GM18867 (cell line): Measurements from ENCODE around the gene ZNF862.

ENCODE experiments used
- ATAC-seq: cut with Tn5 transposase; IDR thresholded peaks from one replicate; pipeline ENCODE4 v1.9.1; 2021; ENCODE audit warnings: mild to moderate bottlenecking, moderate library complexity; ENCODE audit not compliant: unreplicated experiment

ZNF862 gene

DNA sequence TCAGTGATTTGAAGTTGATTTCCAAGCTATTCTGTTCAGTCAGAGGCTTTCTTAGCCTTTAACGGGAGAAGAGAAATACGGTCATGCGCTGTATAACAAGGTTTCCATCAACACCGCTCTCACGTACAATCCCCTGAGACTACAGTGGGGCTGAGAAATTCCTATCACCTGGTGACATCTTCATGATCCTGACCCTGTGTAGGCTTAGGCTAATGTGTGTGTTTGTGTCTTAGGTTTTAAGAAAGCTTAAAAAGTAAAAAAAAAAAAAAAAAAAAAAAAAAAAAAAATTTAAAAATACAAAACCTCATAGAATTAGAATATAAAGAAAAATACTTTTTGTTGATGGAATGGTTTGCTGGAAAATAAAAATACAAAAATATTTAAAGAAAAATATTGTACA lies 1.8 kb downstream of the ZNF862 start:
- ATAC-seq, result no peak

DNA sequence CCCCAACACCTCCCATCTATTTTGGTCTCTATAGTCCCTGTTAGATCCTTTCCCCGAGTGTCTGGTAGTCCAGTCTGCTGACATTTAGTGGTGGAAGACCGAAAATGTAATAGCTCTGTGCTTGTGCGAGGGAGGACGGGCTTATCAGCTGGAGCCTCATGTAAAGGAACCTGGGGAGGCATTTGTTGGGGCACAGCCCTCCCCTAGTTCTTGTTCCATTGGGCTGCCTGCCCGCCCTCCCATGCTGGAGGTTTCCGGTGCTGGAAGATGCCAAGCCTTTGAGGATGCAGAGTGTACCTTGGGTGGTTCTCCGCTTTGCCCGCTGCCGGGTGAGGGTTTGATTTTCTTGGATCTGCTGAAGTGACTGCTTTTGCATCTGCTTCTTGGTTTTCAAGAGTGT lies 5.4 kb downstream of the ZNF862 start:
- no peak for ATAC-seq

DNA sequence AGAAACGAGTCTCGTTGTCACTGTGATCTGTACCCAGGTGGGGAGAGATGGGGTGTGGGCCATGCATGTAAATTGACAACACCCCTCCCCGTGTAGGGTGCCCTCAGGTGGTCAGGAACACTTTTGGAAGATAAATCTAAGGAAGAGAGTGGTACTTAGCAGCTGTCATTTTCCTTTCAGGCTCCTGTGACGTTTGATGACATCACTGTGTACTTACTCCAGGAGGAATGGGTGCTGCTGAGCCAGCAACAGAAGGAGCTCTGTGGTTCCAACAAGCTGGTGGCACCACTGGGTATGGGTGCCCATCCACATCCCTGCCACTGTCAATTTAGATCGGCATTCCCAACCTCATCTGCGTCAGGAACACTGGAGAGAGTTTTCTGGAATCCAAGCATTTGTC lies 6.3 kb downstream of the ZNF862 start:
- ATAC-seq, result no peak

DNA sequence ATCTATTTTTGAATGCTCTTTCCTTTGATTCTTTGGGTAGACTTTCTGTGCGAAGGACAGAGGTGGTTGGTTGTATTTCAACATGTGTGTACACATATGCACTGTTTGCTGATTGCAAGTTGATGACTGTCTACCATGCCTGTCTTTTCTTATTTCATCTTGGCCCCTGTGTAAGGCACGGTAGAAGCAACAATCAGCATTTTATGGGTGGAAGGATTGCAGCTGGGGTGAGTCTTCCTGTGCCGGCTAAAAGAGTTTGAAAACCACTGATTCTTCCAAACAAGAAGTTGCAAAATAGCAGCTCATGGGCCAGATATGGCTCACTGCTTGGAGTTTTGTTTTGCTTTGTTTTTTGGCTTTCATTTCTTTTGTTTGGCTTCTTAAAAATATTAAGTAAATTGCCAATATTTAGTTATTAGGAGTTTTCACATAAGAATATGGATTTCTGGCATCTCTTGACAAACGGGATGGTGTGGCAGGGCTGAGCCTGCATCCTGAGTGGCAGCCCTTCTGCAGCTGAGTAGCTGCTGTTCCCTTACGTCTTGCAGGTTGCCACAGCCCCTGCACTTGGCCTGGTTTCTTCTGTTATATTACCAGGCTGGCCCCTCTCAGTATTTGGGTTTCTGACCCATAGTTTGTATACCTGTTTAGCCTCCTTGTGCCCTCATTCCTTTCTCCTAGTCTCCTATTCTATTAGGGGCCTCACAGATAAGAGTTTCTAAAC lies 7.2 kb downstream of the ZNF862 start:
- no peak for ATAC-seq

DNA sequence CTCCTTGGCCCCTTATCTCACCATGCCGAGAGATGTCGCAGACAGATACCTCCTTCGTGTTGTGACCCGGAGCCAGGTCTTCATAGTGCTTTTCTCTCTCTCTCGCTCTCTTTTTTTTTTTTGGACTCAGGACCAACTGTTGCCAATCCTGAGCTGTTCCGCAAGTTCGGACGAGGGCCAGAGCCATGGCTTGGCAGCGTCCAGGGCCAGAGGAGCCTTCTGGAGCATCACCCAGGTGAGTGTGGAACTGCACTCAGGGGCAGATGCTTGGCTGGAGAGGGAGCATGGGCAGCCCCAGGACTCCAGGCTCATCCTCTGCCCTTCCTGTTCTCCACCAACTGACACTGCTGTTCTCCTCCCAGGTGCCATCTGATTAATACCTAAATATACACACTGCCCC lies 7.8 kb downstream of the ZNF862 start:
- no peak for ATAC-seq

DNA sequence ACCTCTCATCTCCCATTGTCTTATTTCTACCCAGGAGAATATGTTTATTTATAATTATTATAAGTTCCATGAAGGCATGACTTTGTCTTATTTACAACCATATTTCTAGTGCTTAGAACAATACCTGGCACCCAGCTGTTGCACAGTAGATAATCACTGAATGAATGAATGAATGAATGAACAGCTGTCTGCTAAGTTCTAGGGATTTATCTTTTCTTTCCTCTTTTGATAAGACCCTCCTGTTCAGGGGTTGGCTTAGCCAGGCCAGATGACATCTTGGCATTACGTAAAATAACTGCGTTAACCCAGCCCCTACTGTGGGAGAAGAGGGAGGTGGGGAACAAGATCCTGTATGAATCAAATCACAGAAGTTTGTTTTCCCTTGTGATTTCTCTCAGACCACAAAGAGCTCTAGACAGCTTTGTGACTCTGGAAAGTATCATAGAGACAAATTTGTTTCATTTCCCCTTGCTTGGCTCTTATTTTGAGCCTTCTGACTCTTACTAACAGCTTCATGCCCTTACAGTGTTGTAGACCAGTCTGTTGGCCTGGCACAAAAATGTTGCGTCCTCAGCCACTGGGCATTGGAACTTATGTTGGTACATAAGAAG lies 8.4 kb downstream of the ZNF862 start:
- peak; percentile 68 for ATAC-seq

DNA sequence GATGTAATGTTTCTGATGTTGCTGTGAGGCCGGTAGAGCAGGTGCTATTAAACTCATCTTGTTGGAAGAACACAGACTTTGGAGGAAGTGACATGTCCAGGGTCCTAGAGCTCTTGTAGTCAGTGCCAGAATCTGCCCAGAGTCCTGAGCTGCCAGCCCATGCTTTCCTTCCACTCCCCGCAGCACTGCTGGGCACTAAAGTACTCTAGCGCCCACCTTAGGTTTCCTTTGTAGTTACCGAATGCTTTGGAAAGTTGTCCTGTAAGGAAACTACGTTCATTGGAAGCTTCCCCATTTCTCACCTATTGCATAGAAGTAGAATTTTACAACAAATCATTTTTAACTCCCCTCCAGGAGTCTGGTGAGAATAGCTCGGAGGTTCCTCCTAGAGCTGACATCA lies 11.0 kb downstream of the ZNF862 start:
- ATAC-seq, result no peak

DNA sequence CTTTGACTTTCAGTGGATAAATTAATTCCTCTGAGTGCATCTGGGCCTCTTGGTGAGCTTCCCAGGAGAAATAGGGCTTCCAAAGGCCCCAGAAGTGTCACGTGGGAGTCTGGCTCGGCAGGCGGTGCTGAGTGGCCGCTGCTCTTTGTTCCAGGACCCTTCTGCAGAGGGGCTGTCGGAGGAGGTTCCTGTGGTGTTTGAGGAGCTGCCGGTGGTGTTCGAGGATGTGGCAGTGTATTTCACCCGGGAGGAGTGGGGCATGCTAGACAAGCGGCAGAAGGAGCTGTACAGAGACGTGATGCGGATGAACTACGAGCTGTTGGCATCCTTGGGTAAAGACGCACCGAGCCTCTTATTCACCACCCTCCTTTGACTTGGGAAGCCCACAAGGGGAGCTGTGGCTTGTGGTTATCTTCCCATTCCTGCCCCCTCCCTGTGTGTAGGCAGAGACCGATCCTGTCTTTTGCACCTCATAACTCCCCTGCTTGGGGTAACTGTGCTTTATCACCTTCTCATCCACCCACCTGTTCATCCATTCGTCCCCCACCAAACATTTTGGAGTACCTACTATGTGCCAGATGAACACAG lies 11.9 kb downstream of the ZNF862 start:
- ATAC-seq, result no peak

DNA sequence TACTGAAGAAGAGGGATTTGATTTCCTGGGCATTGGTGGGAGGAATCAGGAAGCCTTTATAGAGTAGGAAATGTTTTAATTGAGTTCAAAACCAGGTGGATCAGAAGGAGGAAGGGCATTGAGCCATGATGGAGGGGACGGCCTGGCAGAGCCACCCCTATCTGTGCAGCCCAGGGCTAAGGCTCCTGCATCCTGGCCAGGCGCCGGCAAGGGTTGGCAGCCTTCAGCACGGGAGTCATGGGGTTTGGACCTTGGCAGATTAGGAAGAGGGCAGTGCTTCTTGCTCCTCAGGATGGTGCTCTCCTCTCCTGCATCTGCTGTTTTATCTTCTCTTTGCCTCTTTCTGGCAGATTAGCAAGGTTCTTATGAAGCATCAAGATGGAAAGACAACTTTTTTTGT lies 12.5 kb downstream of the ZNF862 start:
- ATAC-seq, result no peak

DNA sequence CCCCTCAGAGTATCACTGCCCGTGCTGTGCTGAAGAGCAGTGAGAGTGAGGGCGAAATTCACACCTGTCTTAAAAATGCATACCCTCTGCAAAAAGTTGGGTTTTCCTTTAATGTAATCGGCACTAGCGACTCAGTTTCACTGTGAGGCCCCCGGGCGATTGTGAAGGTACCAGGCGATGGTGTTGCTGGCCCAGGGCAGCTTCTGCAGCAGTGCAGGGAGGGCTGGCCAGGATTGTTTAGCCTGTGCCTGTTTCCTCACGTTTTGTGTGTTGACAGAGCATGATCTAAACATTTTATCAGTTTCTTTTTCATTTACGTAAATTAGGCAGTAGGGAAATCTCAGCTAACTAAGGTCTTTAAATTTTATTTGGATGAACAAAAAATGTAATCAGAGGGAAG lies 13.3 kb downstream of the ZNF862 start:
- no peak for ATAC-seq

DNA sequence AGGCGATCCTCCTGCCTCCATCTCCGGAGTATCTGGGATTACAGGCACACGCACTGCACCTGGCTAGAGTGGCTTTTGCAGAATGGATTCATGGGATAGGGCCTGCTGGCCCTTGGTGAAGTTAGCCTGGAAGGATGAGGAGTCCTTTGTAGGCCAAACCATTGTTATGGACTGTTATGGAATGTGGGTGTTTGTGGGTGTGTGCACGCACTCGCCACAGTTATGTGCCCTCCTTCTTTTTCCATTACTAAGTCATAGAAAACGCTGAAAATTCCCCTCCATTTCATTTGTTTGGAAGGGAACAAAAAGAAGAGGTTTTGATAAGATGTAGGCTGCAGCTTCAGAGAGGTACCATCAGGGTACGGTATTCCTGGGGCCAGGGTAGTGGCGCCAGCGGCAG lies 15.0 kb downstream of the ZNF862 start:
- no peak for ATAC-seq

DNA sequence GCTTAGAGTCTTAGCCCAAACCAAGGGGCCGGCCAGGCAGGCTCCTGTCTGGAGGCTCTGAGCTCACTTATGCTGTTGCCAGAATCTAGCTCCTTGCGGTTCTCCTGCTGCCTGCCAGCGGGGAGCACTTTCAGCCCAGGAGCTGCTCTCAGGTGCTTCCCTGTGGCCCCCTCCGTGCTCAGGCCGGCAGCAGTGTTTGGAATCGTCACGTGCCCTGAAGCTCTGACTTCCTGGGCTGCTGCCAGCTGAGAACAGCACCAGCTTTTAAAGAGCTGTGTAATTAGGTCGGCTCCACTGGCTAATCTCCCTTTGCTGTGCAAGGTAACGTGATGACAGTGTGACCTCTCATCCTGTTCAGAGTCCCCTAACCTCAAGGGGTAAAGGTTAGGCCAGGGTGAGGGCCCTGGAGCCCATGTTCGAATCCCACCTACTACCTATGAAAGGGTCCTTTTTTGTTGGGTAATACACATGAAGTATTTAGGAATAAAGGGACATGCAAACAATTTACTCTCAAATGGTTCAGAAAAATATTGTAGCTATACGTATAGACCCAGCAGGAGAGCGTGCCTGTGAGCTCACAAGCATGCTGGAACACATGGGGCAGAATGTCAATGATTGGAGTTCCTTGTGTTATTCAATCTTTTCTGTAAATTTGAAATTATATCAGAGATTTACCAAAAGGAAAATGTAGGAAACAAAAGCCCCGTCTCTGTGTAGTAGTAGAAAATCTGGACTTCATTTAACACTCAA lies 16.6 kb downstream of the ZNF862 start:
- no peak for ATAC-seq

DNA sequence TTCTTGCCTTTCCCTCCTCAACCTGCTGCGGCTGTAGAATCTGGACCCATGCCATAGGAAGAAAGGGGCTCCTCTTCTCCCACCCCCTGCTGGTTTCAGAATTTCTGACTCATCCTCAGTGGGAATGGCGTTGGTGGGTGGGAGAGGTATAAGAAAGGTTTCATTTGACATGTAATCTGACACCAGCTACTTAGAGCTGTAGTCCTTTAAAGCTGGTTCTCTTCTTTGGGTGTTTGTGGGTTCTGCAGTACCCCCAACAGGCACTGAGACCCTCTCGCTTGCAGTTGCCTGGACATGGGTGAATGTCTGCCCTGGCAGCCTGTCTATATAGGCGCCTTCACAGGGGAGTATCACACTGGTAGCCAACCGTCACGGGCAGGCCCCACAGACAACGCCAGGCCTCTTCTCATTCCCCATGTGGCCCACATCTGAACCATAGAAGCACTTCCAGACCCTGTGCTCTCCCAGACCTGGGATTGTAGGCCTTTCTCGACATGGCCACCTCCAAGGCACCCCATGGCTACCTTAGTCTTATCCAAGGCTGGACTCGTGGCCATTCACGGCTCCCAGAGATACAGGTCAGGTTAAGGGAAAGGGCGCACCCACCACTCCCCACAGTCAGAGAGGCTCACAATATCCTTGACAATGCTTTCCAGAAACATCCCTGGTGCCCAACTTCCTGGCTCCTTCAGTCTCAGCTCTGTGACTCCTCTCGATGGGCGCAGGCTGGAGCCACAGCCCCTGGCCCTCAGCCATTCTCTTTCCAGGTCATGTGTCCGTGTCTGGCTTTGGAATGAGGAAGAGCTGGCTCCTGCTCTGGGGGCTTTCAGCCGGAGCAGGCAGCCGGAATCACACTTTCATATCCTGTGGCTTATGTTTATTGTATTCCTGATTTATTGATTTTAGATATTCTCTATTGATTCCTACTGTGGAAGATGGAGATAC lies 17.5 kb downstream of the ZNF862 start:
- no peak for ATAC-seq

DNA sequence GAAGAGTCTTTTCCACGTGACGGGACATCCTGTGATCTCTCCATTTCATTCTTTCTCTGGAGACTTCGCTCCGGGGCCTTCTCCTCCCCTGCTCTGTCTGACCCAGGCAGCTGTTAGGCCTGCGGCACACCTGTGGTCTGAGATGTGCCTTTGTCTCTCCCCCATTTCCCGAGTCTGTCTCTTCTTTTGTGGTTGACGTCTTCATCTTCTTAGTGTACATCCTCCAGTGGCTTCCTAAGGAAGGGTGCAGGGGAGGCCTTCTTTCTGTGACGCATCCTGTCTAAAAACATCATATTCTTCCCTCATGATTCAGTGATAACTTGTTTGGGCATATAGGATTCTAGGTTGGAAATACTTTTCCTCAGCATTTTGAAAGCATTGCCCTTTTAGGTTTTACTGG lies 18.4 kb downstream of the ZNF862 start:
- no peak for ATAC-seq

DNA sequence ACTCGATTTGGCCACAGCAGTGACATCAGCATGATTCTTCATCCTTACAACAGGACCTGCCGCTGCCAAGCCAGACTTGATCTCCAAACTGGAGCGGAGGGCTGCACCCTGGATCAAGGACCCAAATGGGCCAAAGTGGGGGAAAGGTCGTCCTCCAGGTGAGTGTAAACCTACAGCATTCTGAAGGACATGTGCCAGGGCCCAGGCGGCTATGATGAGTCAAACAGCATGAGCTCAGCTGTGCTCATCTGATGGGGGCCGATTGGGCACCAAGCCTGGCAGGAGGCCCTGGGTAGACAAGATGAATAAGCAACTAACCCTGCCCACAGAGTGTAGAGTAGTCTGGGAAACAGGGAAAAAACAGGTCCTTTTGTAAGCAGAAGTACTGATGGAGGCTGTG lies 21.2 kb downstream of the ZNF862 start:
- no peak for ATAC-seq

DNA sequence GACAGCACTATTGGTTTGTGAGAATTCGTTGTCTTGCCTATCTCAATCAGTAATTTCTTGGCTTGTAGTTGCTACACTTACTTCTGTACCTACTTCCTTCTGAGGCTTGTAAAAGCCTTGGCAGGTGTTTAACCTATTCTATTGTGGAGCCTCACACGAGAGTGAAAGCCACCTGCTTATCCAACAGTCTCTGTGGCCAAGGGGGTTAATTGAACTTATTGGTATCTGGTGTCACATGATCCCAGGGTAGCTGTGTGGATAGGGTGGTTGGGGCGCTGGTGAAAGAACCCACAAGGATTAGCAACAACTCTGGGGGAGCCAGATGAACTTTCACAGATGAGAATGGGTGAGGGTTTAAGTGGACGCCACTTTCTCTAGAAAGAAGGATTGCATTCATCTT lies 21.7 kb downstream of the ZNF862 start:
- no peak for ATAC-seq

DNA sequence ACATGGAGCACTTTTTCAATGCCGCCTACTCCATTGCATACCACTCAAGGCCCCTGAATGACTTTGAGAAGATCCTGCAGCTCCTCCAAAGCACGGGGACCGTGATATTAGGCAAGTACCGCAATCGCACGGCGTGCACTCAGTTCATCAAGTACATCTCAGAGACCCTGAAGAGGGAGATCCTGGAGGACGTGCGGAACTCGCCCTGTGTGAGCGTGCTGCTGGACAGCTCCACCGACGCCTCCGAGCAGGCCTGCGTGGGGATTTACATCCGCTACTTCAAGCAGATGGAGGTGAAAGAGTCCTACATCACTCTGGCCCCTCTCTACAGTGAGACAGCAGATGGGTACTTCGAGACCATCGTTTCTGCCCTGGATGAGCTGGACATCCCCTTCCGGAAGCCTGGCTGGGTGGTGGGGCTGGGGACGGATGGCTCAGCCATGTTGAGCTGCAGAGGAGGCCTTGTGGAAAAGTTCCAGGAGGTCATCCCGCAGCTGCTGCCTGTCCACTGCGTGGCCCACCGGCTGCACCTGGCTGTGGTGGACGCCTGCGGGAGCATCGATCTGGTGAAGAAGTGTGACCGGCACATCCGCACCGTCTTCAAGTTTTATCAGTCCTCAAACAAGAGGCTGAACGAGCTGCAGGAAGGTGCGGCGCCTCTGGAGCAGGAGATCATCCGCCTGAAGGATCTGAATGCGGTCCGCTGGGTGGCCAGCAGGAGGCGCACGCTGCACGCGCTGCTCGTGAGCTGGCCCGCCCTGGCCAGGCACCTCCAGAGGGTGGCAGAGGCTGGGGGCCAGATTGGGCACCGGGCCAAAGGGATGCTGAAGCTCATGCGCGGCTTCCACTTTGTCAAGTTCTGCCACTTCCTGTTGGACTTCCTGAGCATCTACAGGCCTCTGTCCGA lies 22.9 kb downstream of the ZNF862 start:
- ATAC-seq, result no peak

DNA sequence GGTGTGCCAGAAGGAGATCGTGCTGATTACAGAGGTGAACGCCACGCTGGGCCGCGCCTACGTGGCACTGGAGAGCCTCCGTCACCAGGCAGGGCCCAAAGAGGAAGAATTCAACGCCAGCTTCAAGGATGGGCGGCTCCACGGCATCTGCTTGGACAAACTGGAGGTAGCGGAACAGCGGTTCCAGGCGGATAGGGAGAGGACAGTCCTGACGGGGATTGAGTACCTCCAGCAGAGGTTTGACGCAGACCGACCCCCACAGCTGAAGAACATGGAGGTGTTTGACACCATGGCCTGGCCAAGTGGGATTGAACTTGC lies 23.5 kb downstream of the ZNF862 start:
- ATAC-seq, result no peak

DNA sequence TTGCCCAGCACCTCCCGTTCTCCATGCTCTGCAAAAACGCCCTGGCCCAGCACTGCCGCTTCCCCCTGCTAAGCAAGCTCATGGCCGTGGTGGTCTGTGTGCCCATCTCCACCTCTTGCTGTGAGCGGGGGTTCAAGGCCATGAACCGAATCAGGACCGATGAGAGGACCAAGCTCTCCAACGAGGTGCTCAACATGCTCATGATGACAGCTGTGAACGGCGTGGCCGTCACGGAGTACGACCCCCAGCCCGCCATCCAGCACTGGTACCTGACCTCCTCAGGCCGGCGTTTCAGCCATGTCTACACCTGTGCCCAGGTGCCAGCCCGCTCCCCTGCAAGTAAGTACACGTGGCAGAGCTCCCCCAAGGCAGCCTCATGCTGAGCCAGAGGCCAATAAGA lies 24.0 kb downstream of the ZNF862 start:
- ATAC-seq, result no peak

DNA sequence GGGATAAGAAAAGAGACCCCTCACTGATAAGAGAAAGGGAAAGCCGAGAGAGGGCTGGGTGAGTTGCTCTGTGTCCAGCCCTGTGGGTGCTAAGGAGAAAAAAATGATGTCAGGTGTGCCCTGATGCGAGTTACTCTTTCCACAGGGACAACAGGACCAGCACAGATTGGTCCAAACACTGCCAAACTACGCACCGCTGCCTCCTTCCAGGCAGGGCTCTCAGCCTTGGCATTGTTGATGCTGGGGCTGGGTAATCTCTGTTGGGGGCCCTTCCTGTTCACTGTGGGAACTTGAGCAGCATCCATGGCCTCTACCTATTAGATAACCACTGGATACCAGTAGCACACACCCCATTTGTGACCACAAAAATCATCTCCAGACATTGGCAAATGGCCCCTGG lies 25.3 kb downstream of the ZNF862 start:
- ATAC-seq, result no peak
